ENCODE results near the gene RAP1A. TPM values are rescaled to one million over a fixed set of nuclear protein-coding genes. Genes with fewer than 3 reads are reported as not detected.

The RAP1A gene
- total RNA-seq, 6 experiments from 2014 or later, result 75.7 to 82.9 (median 80.3) TPM

- no peak overlapping the region for H3K27ac Mint-ChIP-seq
Observed at GRCh38 chr1:111719674-111720132, 100.1 kb downstream of the RAP1A start.

GRCh38 chr1:111720274-111720976 is 100.8 kb downstream of the RAP1A start:
- DNase-seq, result no peak
- Mint-ChIP-seq H3K36me3 (ENCODE audit: low read depth) (peaks cover 5% of the 10 kb centered on the region; the same call in 1 of the 2 replicates), H3K9me3 (no peaks in the 10 kb centered on the region), H3K4me3 (no peak overlapping the region), H3K27me3 (ENCODE audit: insufficient read depth) (peaks cover 3% of the 10 kb centered on the region; the same call in 1 of the 2 replicates), H3K27ac (peak overlapping the region; percentile 15), H3K4me1 (ENCODE audit: low read depth) (peaks cover 22% of the 10 kb centered on the region)
- TF ChIP-seq CTCF (IDR thresholded peaks at IDR 0.05), result no peak

More at GRCh38 chr1:111719674-111720132, 100.1 kb downstream of the RAP1A start:
- peaks cover 22% of the 10 kb centered on the region for H3K4me1 Mint-ChIP-seq (ENCODE audit: low read depth)
- no peak for DNase-seq
- H3K27me3 Mint-ChIP-seq (ENCODE audit: insufficient read depth), result peaks cover 3% of the 10 kb centered on the region; the same call in 1 of the 2 replicates
- H3K4me3 Mint-ChIP-seq, result no peak overlapping the region
- no peak for TF ChIP-seq CTCF (IDR thresholded peaks at IDR 0.05)
- peaks cover 5% of the 10 kb centered on the region; the same call in 1 of the 2 replicates for H3K36me3 Mint-ChIP-seq (ENCODE audit: low read depth)
- H3K9me3 Mint-ChIP-seq, result no peaks in the 10 kb centered on the region

GRCh38 chr1:111720977-111721786 is 101.6 kb downstream of the RAP1A start:
- Mint-ChIP-seq H3K4me1 (ENCODE audit: low read depth) (peaks cover 22% of the 10 kb centered on the region), H3K27me3 (ENCODE audit: insufficient read depth) (peaks cover 3% of the 10 kb centered on the region; the same call in 1 of the 2 replicates), H3K4me3 (no peak overlapping the region), H3K36me3 (ENCODE audit: low read depth) (peaks cover 5% of the 10 kb centered on the region; the same call in 1 of the 2 replicates), H3K9me3 (no peaks in the 10 kb centered on the region), H3K27ac (peak overlapping the region; percentile 15)
- DNase-seq, result no peak
- TF ChIP-seq CTCF (IDR thresholded peaks at IDR 0.05), result no peak

GRCh38 chr1:111723091-111723806 is 103.7 kb downstream of the RAP1A start:
- no peak for TF ChIP-seq CTCF (IDR thresholded peaks at IDR 0.05)
- no peaks in the 10 kb centered on the region for H3K36me3 Mint-ChIP-seq (ENCODE audit: low read depth)
- H3K4me3 Mint-ChIP-seq, result no peak overlapping the region
- peaks cover 1% of the 10 kb centered on the region; the same call in 1 of the 2 replicates for H3K27me3 Mint-ChIP-seq (ENCODE audit: insufficient read depth)
- DNase-seq, result no peak
- H3K4me1 Mint-ChIP-seq (ENCODE audit: low read depth), result peaks cover 22% of the 10 kb centered on the region
- H3K9me3 Mint-ChIP-seq, result no peaks in the 10 kb centered on the region
- H3K27ac Mint-ChIP-seq, result no peak overlapping the region

GRCh38 chr1:111723871-111724270 is 104.3 kb downstream of the RAP1A start:
- no peak for DNase-seq
- Mint-ChIP-seq H3K4me3 (no peak overlapping the region), H3K27ac (no peak overlapping the region), H3K4me1 (ENCODE audit: low read depth) (peaks cover 22% of the 10 kb centered on the region), H3K9me3 (no peaks in the 10 kb centered on the region), H3K36me3 (ENCODE audit: low read depth) (no peaks in the 10 kb centered on the region), H3K27me3 (ENCODE audit: insufficient read depth) (peaks cover 1% of the 10 kb centered on the region; the same call in 1 of the 2 replicates)
- TF ChIP-seq CTCF (IDR thresholded peaks at IDR 0.05), result no peak
